Measurements from ENCODE around the gene CIBAR2. TPM values are rescaled to one million over a fixed set of nuclear protein-coding genes. Genes with fewer than 3 reads are reported as not detected.

CIBAR2 gene
- total and polyA plus RNA-seq, 2 experiments from 2014 or later, result not detected

DNA sequence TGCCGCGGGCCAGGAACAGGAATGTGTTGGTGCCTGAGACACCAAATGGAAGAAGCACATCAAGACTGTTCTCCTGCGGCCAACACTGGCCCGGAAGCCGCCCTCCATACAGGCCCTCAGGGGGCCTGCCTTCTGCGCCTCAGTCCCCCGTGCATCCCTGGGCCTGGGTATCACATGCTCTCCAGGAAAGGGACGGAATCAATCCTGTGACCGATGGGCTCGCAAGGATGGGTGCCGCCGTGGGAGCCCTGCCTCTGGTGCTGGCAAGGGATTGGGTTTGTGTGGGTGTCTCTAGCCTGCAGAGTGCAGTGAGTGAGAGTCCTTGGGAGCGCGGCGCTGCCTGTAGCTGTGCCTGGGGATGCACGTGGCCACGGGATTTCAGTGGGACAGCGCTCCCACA lies 19.4 kb downstream of the CIBAR2 start (continued):
- TF ChIP-seq, protein P1, sequence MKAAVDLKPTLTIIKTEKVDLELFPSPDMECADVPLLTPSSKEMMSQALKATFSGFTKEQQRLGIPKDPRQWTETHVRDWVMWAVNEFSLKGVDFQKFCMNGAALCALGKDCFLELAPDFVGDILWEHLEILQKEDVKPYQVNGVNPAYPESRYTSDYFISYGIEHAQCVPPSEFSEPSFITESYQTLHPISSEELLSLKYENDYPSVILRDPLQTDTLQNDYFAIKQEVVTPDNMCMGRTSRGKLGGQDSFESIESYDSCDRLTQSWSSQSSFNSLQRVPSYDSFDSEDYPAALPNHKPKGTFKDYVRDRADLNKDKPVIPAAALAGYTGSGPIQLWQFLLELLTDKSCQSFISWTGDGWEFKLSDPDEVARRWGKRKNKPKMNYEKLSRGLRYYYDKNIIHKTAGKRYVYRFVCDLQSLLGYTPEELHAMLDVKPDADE (IDR thresholded peaks at IDR 0.05), result no peak

- 0 out of 2 replicates have a peak, but pooled peaks cover 3% of the 10 kb centered on the region for H3K4me1 ChIP-seq (ENCODE audit: insufficient read depth)
- DNase-seq (ENCODE audit: low spot score) (no peak), ATAC-seq (no peak)
- Mint-ChIP-seq H3K27me3 (ENCODE audit: insufficient read depth, low read depth, poor library complexity) (peaks cover 9% of the 10 kb centered on the region), H3K27ac (no peak overlapping the region), H3K9me3 (no peaks in the 10 kb centered on the region), H3K36me3 (ENCODE audit: low read depth) (no peaks in the 10 kb centered on the region), H3K4me3 (no peak overlapping the region), H3K4me1 (peaks cover 9% of the 10 kb centered on the region; the same call in 2 of the 3 replicates)
- TF ChIP-seq, protein P1 (IDR thresholded peaks at IDR 0.05), result no peak
- TF ChIP-seq POLR2AphosphoS5 (IDR thresholded peaks at IDR 0.05; ENCODE audit: low read depth) (no peak), ZNF114 (CRISPR knock-in tag; IDR thresholded peaks at IDR 0.05) (no peak), ZNF331 (CRISPR knock-in tag; IDR thresholded peaks at IDR 0.05; ENCODE audit: low read depth) (no peak), EZH2 (IDR thresholded peaks at IDR 0.05; ENCODE audit: low read depth, unreplicated experiment) (no peak)
- no peaks in the 10 kb centered on the region for H3F3A ChIP-seq (replicated peaks; ENCODE audit: low read depth)
- no peak overlapping the region for H3K4me3 ChIP-seq
- no peak overlapping the region for H3K4me2 ChIP-seq
- no peaks in the 10 kb centered on the region for H3K79me2 ChIP-seq (replicated peaks; ENCODE audit: insufficient read depth)
- H3K27me3 ChIP-seq (ENCODE audit: insufficient read depth), result no peaks in the 10 kb centered on the region
- H4K20me1 ChIP-seq (replicated peaks; ENCODE audit: insufficient read depth), result no peaks in the 10 kb centered on the region; the same call in 1 of the 2 replicates
- no peak overlapping the region for H2AFZ ChIP-seq
- H3K9me2 ChIP-seq (ENCODE audit: insufficient read depth), result no peaks in the 10 kb centered on the region
- H3K36me3 ChIP-seq (ENCODE audit: insufficient read depth), result no peaks in the 10 kb centered on the region
- no peak overlapping the region for H3K27ac ChIP-seq (ENCODE audit: low read depth)
Observed at GRCh38 chr16:85092309-85092708, 20.0 kb downstream of the CIBAR2 start.

GRCh38 chr16:85091522-85091910 lies 20.8 kb downstream of the CIBAR2 start:
- peaks cover 9% of the 10 kb centered on the region for H3K27me3 Mint-ChIP-seq (ENCODE audit: insufficient read depth, low read depth, poor library complexity)
- Histone ChIP-seq H3K27ac (ENCODE audit: low read depth) (no peak overlapping the region), H3K4me2 (no peak overlapping the region), H3K79me2 (replicated peaks; ENCODE audit: insufficient read depth) (no peaks in the 10 kb centered on the region), H3F3A (replicated peaks; ENCODE audit: low read depth) (no peaks in the 10 kb centered on the region), H3K27me3 (ENCODE audit: insufficient read depth) (no peaks in the 10 kb centered on the region), H2AFZ (no peak overlapping the region), H4K20me1 (replicated peaks; ENCODE audit: insufficient read depth) (no peaks in the 10 kb centered on the region; the same call in 1 of the 2 replicates), H3K4me3 (no peak overlapping the region), H3K4me1 (ENCODE audit: insufficient read depth) (0 out of 2 replicates have a peak, but pooled peaks cover 3% of the 10 kb centered on the region), H3K36me3 (ENCODE audit: insufficient read depth) (no peaks in the 10 kb centered on the region), H3K9me2 (ENCODE audit: insufficient read depth) (no peaks in the 10 kb centered on the region)
- DNase-seq (ENCODE audit: low spot score), result no peak
- ATAC-seq, result no peak
- no peak overlapping the region for H3K27ac Mint-ChIP-seq
- H3K36me3 Mint-ChIP-seq (ENCODE audit: low read depth), result no peaks in the 10 kb centered on the region
- H3K4me3 Mint-ChIP-seq, result no peak overlapping the region
- TF ChIP-seq ZNF114 (CRISPR knock-in tag; IDR thresholded peaks at IDR 0.05) (no peak), CREB1 (CRISPR knock-in tag; IDR thresholded peaks at IDR 0.05; ENCODE audit: low read depth) (no peak), ZNF331 (CRISPR knock-in tag; IDR thresholded peaks at IDR 0.05; ENCODE audit: low read depth) (no peak)
- H3K9me3 Mint-ChIP-seq, result no peaks in the 10 kb centered on the region
- peaks cover 12% of the 10 kb centered on the region for H3K4me1 Mint-ChIP-seq
